ENCODE measurements around the gene SH2D3A.
"Not testable (repeated sequence)": the region's sequence is repeated elsewhere in the genome, so short reads cannot be mapped to it uniquely, and the experiment has no call there.

Gene SH2D3A

GRCh38 chr19:6719540-6719861, 47.7 kb downstream of the SH2D3A start:
- DNase-seq = no peak

GRCh38 chr19:6718741-6719539, 48.3 kb downstream of the SH2D3A start:
- no peak for DNase-seq

GRCh38 chr19:6718111-6718740, 49.0 kb downstream of the SH2D3A start:
- DNase-seq = no peak

- no peak for DNase-seq
These were observed 49.7 kb downstream of the SH2D3A start for GRCh38 chr19:6717441-6717971.

GRCh38 chr19:6717036-6717435, 50.2 kb downstream of the SH2D3A start:
- DNase-seq = no peak

GRCh38 chr19:6716610-6716970, 50.6 kb downstream of the SH2D3A start:
- DNase-seq = no peak

GRCh38 chr19:6714749-6715555, 52.3 kb downstream of the SH2D3A start:
- no peak for DNase-seq

GRCh38 chr19:6713773-6714692, 53.2 kb downstream of the SH2D3A start:
- DNase-seq = no peak

GRCh38 chr19:6712692-6713670, 54.3 kb downstream of the SH2D3A start:
- no peak for DNase-seq

GRCh38 chr19:6712231-6712630, 55.0 kb downstream of the SH2D3A start:
- no peak for DNase-seq

GRCh38 chr19:6711605-6712004, 55.6 kb downstream of the SH2D3A start:
- DNase-seq = no peak

GRCh38 chr19:6711078-6711361, 56.2 kb downstream of the SH2D3A start:
- no peak for DNase-seq

- no peak for DNase-seq
These were observed 56.8 kb downstream of the SH2D3A start for GRCh38 chr19:6710273-6711077.

GRCh38 chr19:6709549-6709948, 57.7 kb downstream of the SH2D3A start:
- no peak for DNase-seq

GRCh38 chr19:6708913-6709312, 58.3 kb downstream of the SH2D3A start:
- not testable (repeated sequence) for DNase-seq

- DNase-seq = no peak
These were observed 58.9 kb downstream of the SH2D3A start for GRCh38 chr19:6708346-6708745.

- no peak for DNase-seq
These were observed 59.6 kb downstream of the SH2D3A start for GRCh38 chr19:6707658-6708018.

- DNase-seq = no peak
These were observed 60.1 kb downstream of the SH2D3A start for GRCh38 chr19:6707011-6707657.

GRCh38 chr19:6706633-6706958, 60.6 kb downstream of the SH2D3A start:
- DNase-seq = no peak

GRCh38 chr19:6705931-6706632, 61.2 kb downstream of the SH2D3A start:
- DNase-seq = no peak

All from NCI-H524 treated with DMSO at 0.1 percent for 48 hours (cell line).